ENCODE measurements around the gene CREB3L1.

The CREB3L1 gene

GRCh38 chr11:46364791-46365190 lies 87.3 kb downstream of the CREB3L1 start:
- Histone ChIP-seq H3K9me3 (ENCODE audit: control insufficient read depth, insufficient read depth, low read length) (no peaks in the 10 kb centered on the region), H3K79me2 (ENCODE audit: control insufficient read depth, low read length) (peaks cover 40% of the 10 kb centered on the region), H3F3A (ENCODE audit: control insufficient read depth, insufficient read depth) (peaks cover 5% of the 10 kb centered on the region), H3K4me1 (ENCODE audit: control insufficient read depth, low read length) (peaks cover 31% of the 10 kb centered on the region), H3K9me2 (replicated peaks; ENCODE audit: control insufficient read depth, low read length) (no peaks in the 10 kb centered on the region), H3K4me3 (ENCODE audit: low read length) (no peak overlapping the region), H3K36me3 (ENCODE audit: control insufficient read depth, low read length) (peaks cover 20% of the 10 kb centered on the region), H4K20me1 (ENCODE audit: control insufficient read depth, insufficient read depth, low read depth, low read length) (peaks cover 6% of the 10 kb centered on the region; the same call in 1 of the 2 replicates), H3K4me2 (ENCODE audit: low read length) (no peak overlapping the region), H3K27me3 (ENCODE audit: control insufficient read depth, low read length) (no peaks in the 10 kb centered on the region), H3K27ac (ENCODE audit: low read depth, low read length) (no peak overlapping the region)
- no peak for TF ChIP-seq CTCF (IDR thresholded peaks at IDR 0.05; ENCODE audit: low read depth, low read length, poor library complexity, severe bottlenecking)
- TF ChIP-seq EZH2phosphoT487 (IDR thresholded peaks at IDR 0.05; ENCODE audit: borderline replicate concordance, low read length), result no peak

GRCh38 chr11:46366260-46366659 lies 88.8 kb downstream of the CREB3L1 start:
- Histone ChIP-seq H3K36me3 (ENCODE audit: control insufficient read depth, low read length) (peaks cover 25% of the 10 kb centered on the region), H3K9me3 (ENCODE audit: control insufficient read depth, insufficient read depth, low read length) (no peaks in the 10 kb centered on the region), H3K79me2 (ENCODE audit: control insufficient read depth, low read length) (peaks cover 33% of the 10 kb centered on the region), H4K20me1 (ENCODE audit: control insufficient read depth, insufficient read depth, low read depth, low read length) (peaks cover 6% of the 10 kb centered on the region; the same call in 1 of the 2 replicates), H3K27ac (ENCODE audit: low read depth, low read length) (no peak overlapping the region), H3K4me3 (ENCODE audit: low read length) (no peak overlapping the region), H3K27me3 (ENCODE audit: control insufficient read depth, low read length) (no peaks in the 10 kb centered on the region), H3K9me2 (replicated peaks; ENCODE audit: control insufficient read depth, low read length) (no peaks in the 10 kb centered on the region), H3K4me2 (ENCODE audit: low read length) (no peak overlapping the region), H3K4me1 (ENCODE audit: control insufficient read depth, low read length) (peaks cover 24% of the 10 kb centered on the region), H3F3A (ENCODE audit: control insufficient read depth, insufficient read depth) (no peaks in the 10 kb centered on the region)
- no peak for TF ChIP-seq EZH2phosphoT487 (IDR thresholded peaks at IDR 0.05; ENCODE audit: borderline replicate concordance, low read length)
- TF ChIP-seq CTCF (IDR thresholded peaks at IDR 0.05; ENCODE audit: low read depth, low read length, poor library complexity, severe bottlenecking), result no peak

GRCh38 chr11:46366661-46367161 lies 89.2 kb downstream of the CREB3L1 start:
- Histone ChIP-seq H3F3A (ENCODE audit: control insufficient read depth, insufficient read depth) (no peaks in the 10 kb centered on the region), H3K4me1 (ENCODE audit: control insufficient read depth, low read length) (peaks cover 19% of the 10 kb centered on the region), H3K36me3 (ENCODE audit: control insufficient read depth, low read length) (peaks cover 25% of the 10 kb centered on the region), H3K9me2 (replicated peaks; ENCODE audit: control insufficient read depth, low read length) (no peaks in the 10 kb centered on the region), H3K27me3 (ENCODE audit: control insufficient read depth, low read length) (no peaks in the 10 kb centered on the region), H4K20me1 (ENCODE audit: control insufficient read depth, insufficient read depth, low read depth, low read length) (peaks cover 6% of the 10 kb centered on the region; the same call in 1 of the 2 replicates), H3K27ac (ENCODE audit: low read depth, low read length) (no peak overlapping the region), H3K79me2 (ENCODE audit: control insufficient read depth, low read length) (peaks cover 29% of the 10 kb centered on the region), H3K4me2 (ENCODE audit: low read length) (no peak overlapping the region), H3K9me3 (ENCODE audit: control insufficient read depth, insufficient read depth, low read length) (no peaks in the 10 kb centered on the region), H3K4me3 (ENCODE audit: low read length) (no peak overlapping the region)
- TF ChIP-seq CTCF (IDR thresholded peaks at IDR 0.05; ENCODE audit: low read depth, low read length, poor library complexity, severe bottlenecking), result no peak
- no peak for TF ChIP-seq EZH2phosphoT487 (IDR thresholded peaks at IDR 0.05; ENCODE audit: borderline replicate concordance, low read length)

Measured in DOHH2 (cell line).